Measurements from ENCODE around the gene MAD1L1. TPM values are rescaled to one million over a fixed set of nuclear protein-coding genes. Genes with fewer than 3 reads are reported as not detected.

MAD1L1 gene
- total and polyA plus RNA-seq, 2 of the 13 experiments (the other 11 are each of a cell fraction or from before 2014, with no cell fraction given) = 17.4 to 64.7 TPM

DNA sequence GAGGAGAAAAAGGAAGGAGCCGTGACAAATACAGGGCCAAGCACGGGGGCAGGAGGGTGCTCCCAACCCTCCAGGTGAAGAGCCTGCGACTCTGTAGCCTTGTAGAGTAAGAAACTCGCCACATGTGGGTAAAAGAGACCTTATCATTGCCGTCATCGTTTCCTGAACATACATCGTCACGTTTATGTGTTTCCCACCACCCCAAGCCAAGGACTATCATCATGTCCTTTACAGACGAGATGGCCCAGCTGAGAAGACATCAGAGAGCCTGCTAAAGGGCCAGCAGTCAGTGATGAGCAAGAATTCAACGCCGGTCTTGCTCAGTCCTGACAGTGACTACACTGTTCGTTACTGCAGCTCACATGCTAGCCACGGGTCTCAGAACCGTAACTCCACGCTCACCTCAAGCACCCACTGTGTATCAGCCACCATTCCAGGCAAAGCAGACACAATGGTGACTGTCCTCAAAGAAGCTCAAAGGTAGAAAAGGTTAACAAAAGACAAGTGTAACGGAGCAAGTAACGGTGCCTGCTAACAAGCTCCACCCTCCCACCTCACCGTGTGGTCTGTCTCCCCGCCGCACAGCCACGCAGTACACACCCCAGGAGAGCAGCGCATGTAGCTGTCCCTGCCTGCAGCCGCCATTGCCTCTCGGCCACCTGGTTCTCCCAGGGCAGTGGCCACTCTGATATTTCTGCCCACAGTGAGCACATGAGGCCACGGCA, 147.8 kb downstream of the MAD1L1 start:
- BruUV-seq (replicated peaks) = no TSS peak
- WGBS (ENCODE audit: low lambda C conversion rate) = 98% methylated on average over 25 of the region's 25 CpGs
- no peak overlapping the region for H3K4me3 ChIP-seq (replicated peaks in 1 of 3; ENCODE audit: insufficient read depth in 1 of 3, low read depth in 2 of 3, low read length in 3 of 3)
- ATAC-seq (no peak), DNase-seq (ENCODE audit: low spot score) (no peak), FAIRE-seq (no peak)
- intact Hi-C loops (cut with micrococcal nuclease; ENCODE audit: unreplicated experiment) = no loop called here
- no peak overlapping the region for H3K27ac ChIP-seq (ENCODE audit: extremely low read length, insufficient read depth, low read length)
- no peak overlapping the region for H2AFZ ChIP-seq (ENCODE audit: low read length)
- POLR2A ChIA-PET = no interaction called here
- H3K4me2 ChIP-seq (ENCODE audit: low read depth, low read length) = no peak overlapping the region
- no peaks in the 10 kb centered on the region for H3K9me3 ChIP-seq (ENCODE audit: low read length)
- no peaks in the 10 kb centered on the region for H3K27me3 ChIP-seq (ENCODE audit: control insufficient read depth in 1 of 2, insufficient read depth in 2 of 2, low read length in 2 of 2)
- no peak overlapping the region for H3K9ac ChIP-seq (ENCODE audit: insufficient read depth, low read depth, low read length)
- peaks cover 6 to 28% of the 10 kb centered on the region in 2 experiments; a peak in 3 of 5 replicates for H3K36me3 ChIP-seq (replicated peaks in 1 of 2; ENCODE audit: control insufficient read depth in 1 of 2, insufficient read depth in 2 of 2, low read length in 2 of 2)
- no peaks in the 10 kb centered on the region for H3K4me1 ChIP-seq (ENCODE audit: insufficient read depth, low read length)
- in situ Hi-C loops (cut with HindIII; ENCODE audit: extremely low pct_ligation_motif_present, low pct_unique_long_range_greater_than_20kb) = no loop called here
- no peaks in the 10 kb centered on the region for H4K20me1 ChIP-seq (ENCODE audit: insufficient read depth, low read length)
- H3K79me2 ChIP-seq (ENCODE audit: insufficient read depth, low read length) = no peaks in the 10 kb centered on the region
- CTCF ChIA-PET (ENCODE audit: low intra/inter-chr PET ratio, low total read pairs) = no interaction called here
- TF ChIP-seq, protein P1, sequence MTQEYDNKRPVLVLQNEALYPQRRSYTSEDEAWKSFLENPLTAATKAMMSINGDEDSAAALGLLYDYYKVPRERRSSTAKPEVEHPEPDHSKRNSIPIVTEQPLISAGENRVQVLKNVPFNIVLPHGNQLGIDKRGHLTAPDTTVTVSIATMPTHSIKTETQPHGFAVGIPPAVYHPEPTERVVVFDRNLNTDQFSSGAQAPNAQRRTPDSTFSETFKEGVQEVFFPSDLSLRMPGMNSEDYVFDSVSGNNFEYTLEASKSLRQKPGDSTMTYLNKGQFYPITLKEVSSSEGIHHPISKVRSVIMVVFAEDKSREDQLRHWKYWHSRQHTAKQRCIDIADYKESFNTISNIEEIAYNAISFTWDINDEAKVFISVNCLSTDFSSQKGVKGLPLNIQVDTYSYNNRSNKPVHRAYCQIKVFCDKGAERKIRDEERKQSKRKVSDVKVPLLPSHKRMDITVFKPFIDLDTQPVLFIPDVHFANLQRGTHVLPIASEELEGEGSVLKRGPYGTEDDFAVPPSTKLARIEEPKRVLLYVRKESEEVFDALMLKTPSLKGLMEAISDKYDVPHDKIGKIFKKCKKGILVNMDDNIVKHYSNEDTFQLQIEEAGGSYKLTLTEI (CRISPR knock-in tag; conservative IDR thresholded peaks at IDR 0.05) = no peak
- no peak for TF ChIP-seq ZNF24 (IDR thresholded peaks at IDR 0.05)
- TF ChIP-seq ZNF605 (CRISPR knock-in tag; IDR thresholded peaks at IDR 0.05) = no peak
- TF ChIP-seq, protein P2, sequence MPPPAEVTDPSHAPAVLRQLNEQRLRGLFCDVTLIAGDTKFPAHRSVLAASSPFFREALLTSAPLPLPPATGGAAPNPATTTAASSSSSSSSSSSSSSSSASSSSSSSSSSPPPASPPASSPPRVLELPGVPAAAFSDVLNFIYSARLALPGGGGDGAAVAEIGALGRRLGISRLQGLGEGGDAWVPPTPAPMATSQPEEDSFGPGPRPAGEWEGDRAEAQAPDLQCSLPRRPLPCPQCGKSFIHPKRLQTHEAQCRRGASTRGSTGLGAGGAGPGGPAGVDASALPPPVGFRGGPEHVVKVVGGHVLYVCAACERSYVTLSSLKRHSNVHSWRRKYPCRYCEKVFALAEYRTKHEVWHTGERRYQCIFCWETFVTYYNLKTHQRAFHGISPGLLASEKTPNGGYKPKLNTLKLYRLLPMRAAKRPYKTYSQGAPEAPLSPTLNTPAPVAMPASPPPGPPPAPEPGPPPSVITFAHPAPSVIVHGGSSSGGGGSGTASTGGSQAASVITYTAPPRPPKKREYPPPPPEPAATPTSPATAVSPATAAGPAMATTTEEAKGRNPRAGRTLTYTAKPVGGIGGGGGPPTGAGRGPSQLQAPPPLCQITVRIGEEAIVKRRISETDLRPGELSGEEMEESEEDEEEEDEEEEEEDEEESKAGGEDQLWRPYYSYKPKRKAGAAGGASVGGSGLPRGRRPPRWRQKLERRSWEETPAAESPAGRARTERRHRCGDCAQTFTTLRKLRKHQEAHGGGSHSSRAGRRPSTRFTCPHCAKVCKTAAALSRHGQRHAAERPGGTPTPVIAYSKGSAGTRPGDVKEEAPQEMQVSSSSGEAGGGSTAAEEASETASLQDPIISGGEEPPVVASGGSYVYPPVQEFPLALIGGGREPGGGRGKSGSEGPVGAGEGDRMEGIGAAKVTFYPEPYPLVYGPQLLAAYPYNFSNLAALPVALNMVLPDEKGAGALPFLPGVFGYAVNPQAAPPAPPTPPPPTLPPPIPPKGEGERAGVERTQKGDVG (CRISPR knock-in tag; IDR thresholded peaks at IDR 0.05; ENCODE audit: borderline replicate concordance) = no peak
- TF ChIP-seq, protein P3, sequence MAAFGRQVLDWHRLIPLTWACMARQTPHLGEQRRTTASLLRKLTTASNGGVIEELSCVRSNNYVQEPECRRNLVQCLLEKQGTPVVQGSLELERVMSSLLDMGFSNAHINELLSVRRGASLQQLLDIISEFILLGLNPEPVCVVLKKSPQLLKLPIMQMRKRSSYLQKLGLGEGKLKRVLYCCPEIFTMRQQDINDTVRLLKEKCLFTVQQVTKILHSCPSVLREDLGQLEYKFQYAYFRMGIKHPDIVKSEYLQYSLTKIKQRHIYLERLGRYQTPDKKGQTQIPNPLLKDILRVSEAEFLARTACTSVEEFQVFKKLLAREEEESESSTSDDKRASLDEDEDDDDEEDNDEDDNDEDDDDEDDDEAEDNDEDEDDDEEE (CRISPR knock-in tag; IDR thresholded peaks at IDR 0.05) = no peak
- TF ChIP-seq SATB2 (CRISPR knock-in tag; IDR thresholded peaks at IDR 0.05) = no peak
- TF ChIP-seq EHMT2 (IDR thresholded peaks at IDR 0.05; ENCODE audit: borderline replicate concordance, low read depth, low read length) = no peak
- TF ChIP-seq ZNF761 (CRISPR knock-in tag; conservative IDR thresholded peaks at IDR 0.05) = no peak
- TF ChIP-seq, protein P4, sequence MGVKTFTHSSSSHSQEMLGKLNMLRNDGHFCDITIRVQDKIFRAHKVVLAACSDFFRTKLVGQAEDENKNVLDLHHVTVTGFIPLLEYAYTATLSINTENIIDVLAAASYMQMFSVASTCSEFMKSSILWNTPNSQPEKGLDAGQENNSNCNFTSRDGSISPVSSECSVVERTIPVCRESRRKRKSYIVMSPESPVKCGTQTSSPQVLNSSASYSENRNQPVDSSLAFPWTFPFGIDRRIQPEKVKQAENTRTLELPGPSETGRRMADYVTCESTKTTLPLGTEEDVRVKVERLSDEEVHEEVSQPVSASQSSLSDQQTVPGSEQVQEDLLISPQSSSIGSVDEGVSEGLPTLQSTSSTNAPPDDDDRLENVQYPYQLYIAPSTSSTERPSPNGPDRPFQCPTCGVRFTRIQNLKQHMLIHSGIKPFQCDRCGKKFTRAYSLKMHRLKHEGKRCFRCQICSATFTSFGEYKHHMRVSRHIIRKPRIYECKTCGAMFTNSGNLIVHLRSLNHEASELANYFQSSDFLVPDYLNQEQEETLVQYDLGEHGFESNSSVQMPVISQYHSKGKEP (CRISPR knock-in tag; IDR thresholded peaks at IDR 0.05) = no peak
- TF ChIP-seq, protein P5, sequence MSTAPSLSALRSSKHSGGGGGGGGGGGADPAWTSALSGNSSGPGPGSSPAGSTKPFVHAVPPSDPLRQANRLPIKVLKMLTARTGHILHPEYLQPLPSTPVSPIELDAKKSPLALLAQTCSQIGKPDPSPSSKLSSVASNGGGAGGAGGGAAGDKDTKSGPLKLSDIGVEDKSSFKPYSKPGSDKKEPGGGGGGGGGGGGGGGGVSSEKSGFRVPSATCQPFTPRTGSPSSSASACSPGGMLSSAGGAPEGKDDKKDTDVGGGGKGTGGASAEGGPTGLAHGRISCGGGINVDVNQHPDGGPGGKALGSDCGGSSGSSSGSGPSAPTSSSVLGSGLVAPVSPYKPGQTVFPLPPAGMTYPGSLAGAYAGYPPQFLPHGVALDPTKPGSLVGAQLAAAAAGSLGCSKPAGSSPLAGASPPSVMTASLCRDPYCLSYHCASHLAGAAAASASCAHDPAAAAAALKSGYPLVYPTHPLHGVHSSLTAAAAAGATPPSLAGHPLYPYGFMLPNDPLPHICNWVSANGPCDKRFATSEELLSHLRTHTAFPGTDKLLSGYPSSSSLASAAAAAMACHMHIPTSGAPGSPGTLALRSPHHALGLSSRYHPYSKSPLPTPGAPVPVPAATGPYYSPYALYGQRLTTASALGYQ (CRISPR knock-in tag; IDR thresholded peaks at IDR 0.05) = no peak
- TF ChIP-seq ERF (CRISPR knock-in tag; IDR thresholded peaks at IDR 0.05) = no peak

All from HepG2 (cell line).